ENCODE measurements around the gene ELL.

The ELL gene

GRCh38 chr19:18487576-18488402 is 34.1 kb downstream of the ELL start:
- no peak overlapping the region for H2AFZ ChIP-seq (ENCODE audit: low read depth)
- H4K20me1 ChIP-seq (ENCODE audit: insufficient read depth): peaks cover 65% of the 10 kb centered on the region
- H3K4me2 ChIP-seq: no peak overlapping the region
- peaks cover 92% of the 10 kb centered on the region for H3K79me2 ChIP-seq (ENCODE audit: insufficient read depth, low read depth)
- H3K36me3 ChIP-seq (ENCODE audit: insufficient read depth): no peaks in the 10 kb centered on the region
- no peak overlapping the region for H3K27ac ChIP-seq
- TF ChIP-seq CTCF (conservative IDR thresholded peaks at IDR 0.05; ENCODE audit: low read depth, low read length): no peak
- no peak overlapping the region for H3K4me3 ChIP-seq (IDR thresholded peaks at IDR 0.05; ENCODE audit: insufficient read depth, low read depth, low read length)
- no peak overlapping the region for H3K9ac ChIP-seq
- H3K27me3 ChIP-seq (ENCODE audit: insufficient read depth, low read depth): no peaks in the 10 kb centered on the region
- peaks cover 21% of the 10 kb centered on the region for H3K4me1 ChIP-seq (ENCODE audit: low read depth, poor library complexity, severe bottlenecking)

- Histone ChIP-seq H3K27me3 (ENCODE audit: insufficient read depth, low read depth) (no peaks in the 10 kb centered on the region), H2AFZ (ENCODE audit: low read depth) (no peak overlapping the region), H3K4me3 (IDR thresholded peaks at IDR 0.05; ENCODE audit: insufficient read depth, low read depth, low read length) (no peak overlapping the region), H3K4me2 (no peak overlapping the region), H3K27ac (no peak overlapping the region), H3K4me1 (ENCODE audit: low read depth, poor library complexity, severe bottlenecking) (peaks cover 21% of the 10 kb centered on the region), H3K36me3 (ENCODE audit: insufficient read depth) (no peaks in the 10 kb centered on the region), H3K79me2 (ENCODE audit: insufficient read depth, low read depth) (peaks cover 93% of the 10 kb centered on the region), H4K20me1 (ENCODE audit: insufficient read depth) (peaks cover 62% of the 10 kb centered on the region), H3K9ac (no peak overlapping the region)
- TF ChIP-seq CTCF (conservative IDR thresholded peaks at IDR 0.05; ENCODE audit: low read depth, low read length): no peak
Measured at GRCh38 chr19:18486746-18487145, 35.1 kb downstream of the ELL start.

- Histone ChIP-seq H3K9ac (no peak overlapping the region), H3K4me1 (ENCODE audit: low read depth, poor library complexity, severe bottlenecking) (peaks cover 28% of the 10 kb centered on the region), H3K27me3 (ENCODE audit: insufficient read depth, low read depth) (no peaks in the 10 kb centered on the region), H3K27ac (no peak overlapping the region), H3K4me3 (IDR thresholded peaks at IDR 0.05; ENCODE audit: insufficient read depth, low read depth, low read length) (no peak overlapping the region), H3K79me2 (ENCODE audit: insufficient read depth, low read depth) (peaks cover 97% of the 10 kb centered on the region), H2AFZ (ENCODE audit: low read depth) (no peak overlapping the region), H4K20me1 (ENCODE audit: insufficient read depth) (peaks cover 60% of the 10 kb centered on the region), H3K36me3 (ENCODE audit: insufficient read depth) (no peaks in the 10 kb centered on the region), H3K4me2 (no peak overlapping the region)
- no peak for TF ChIP-seq CTCF (conservative IDR thresholded peaks at IDR 0.05; ENCODE audit: low read depth, low read length)
Measured at GRCh38 chr19:18484992-18485391, 36.9 kb downstream of the ELL start.

- peaks cover 98% of the 10 kb centered on the region for H3K79me2 ChIP-seq (ENCODE audit: insufficient read depth, low read depth)
- H2AFZ ChIP-seq (ENCODE audit: low read depth): no peak overlapping the region
- no peak overlapping the region for H3K27ac ChIP-seq
- no peaks in the 10 kb centered on the region for H3K36me3 ChIP-seq (ENCODE audit: insufficient read depth)
- H3K27me3 ChIP-seq (ENCODE audit: insufficient read depth, low read depth): no peaks in the 10 kb centered on the region
- H3K4me2 ChIP-seq: no peak overlapping the region
- no peak overlapping the region for H3K9ac ChIP-seq
- no peak for TF ChIP-seq CTCF (conservative IDR thresholded peaks at IDR 0.05; ENCODE audit: low read depth, low read length)
- peaks cover 30% of the 10 kb centered on the region for H3K4me1 ChIP-seq (ENCODE audit: low read depth, poor library complexity, severe bottlenecking)
- H4K20me1 ChIP-seq (ENCODE audit: insufficient read depth): peaks cover 62% of the 10 kb centered on the region
- no peak overlapping the region for H3K4me3 ChIP-seq (IDR thresholded peaks at IDR 0.05; ENCODE audit: insufficient read depth, low read depth, low read length)
Measured at GRCh38 chr19:18483119-18483890, 38.6 kb downstream of the ELL start.
